Suprapubic skin (tissue), 3 donors: ENCODE measurements around the gene LRRC47.

Experiments
- CTCF ChIP-seq, 2 donors: fragments of 200-600 bp in 1 of 2; fragments of 450-650 bp in 1 of 2; sonication (generic) in 1 of 2; IDR thresholded peaks; one replicate each; pipeline ENCODE4 v1.5.1; 2016 to 2019; ENCODE audit warnings: antibody characterized with exemption in 2 of 2, mild to moderate bottlenecking in 1 of 2, moderate library complexity in 1 of 2
- POLR2A ChIP-seq, 2 donors: fragments of 450-650 bp; IDR thresholded peaks; one replicate each; pipeline ENCODE4 v1.6.1; 2017; ENCODE audit warnings: antibody characterized with exemption in 2 of 2, mild to moderate bottlenecking in 2 of 2, moderate library complexity in 2 of 2

- TF ChIP-seq POLR2A (IDR thresholded peaks at IDR 0.05), result no peak
- TF ChIP-seq CTCF (IDR thresholded peaks at IDR 0.05), result no peak
These were observed 21.9 kb downstream of the LRRC47 start for GRCh38 chr1:3774276-3774945.
